ENCODE results near the gene DOK4.

GRCh38 chr16:57464523-57464922, 21.8 kb downstream of the DOK4 start:
- TF ChIP-seq CTCF (IDR thresholded peaks at IDR 0.05; ENCODE audit: low read depth, low read length, missing input control), result no peak
- TF ChIP-seq YY1 (IDR thresholded peaks at IDR 0.05), result no peak
